Stimulated activated CD8-positive, alpha-beta memory T cell treated with anti-CD3 and anti-CD28 coated beads, Interleukin-7, amount 100 ng/mL, for 1 hour (primary cell): ENCODE results near the gene FGGY.

ENCODE experiments used
- DNase-seq, 2 donors: peaks; one replicate each; pipeline ENCODE4 v3.0.0-alpha.2; 2020; ENCODE audit warnings: low read depth in 2 of 2

FGGY gene

DNA sequence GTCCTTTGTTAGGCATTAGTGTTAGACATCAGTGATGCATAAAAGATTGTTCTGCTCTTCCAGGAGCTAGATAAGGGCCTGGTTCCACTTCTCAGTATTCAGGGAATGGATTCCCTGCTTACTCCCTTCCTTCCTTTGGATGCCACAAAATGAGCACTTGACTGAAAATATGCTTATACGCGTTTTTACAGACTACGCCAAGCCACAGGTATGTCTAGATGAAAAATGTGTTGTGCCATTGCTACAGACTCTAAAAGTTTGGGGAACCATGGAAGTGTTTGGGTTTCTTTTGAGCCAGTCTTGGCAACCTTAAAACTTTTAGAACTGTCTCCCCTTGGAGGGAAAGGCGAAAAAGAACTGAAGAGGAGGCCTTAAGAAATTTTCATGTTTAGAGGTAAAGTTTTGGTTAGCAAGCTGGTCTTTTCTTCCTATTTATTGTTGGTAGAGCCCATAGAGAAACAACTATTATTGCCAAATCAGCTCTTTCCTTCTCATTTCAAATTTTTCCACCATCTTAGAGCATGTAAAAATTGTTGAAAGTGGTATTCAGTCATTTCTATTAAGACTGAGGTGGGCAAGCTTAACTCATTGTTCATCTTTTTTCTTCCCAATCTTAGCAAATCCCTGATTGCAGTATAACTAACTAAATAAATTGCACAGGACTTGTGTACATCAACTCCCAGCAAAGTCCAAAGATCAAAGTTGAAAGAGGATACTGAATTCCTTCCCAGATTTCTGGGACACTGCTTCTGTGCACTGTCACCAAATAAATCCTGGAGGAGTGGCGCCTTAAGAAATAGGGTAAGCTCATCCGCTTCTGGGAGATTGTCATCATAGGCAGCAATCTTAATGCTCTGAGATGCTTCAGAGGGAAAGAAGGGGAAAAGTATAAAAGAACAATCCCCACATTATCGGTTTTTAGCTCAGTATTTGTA, 18.9 kb downstream of the FGGY start:
- DNase-seq: no peak

DNA sequence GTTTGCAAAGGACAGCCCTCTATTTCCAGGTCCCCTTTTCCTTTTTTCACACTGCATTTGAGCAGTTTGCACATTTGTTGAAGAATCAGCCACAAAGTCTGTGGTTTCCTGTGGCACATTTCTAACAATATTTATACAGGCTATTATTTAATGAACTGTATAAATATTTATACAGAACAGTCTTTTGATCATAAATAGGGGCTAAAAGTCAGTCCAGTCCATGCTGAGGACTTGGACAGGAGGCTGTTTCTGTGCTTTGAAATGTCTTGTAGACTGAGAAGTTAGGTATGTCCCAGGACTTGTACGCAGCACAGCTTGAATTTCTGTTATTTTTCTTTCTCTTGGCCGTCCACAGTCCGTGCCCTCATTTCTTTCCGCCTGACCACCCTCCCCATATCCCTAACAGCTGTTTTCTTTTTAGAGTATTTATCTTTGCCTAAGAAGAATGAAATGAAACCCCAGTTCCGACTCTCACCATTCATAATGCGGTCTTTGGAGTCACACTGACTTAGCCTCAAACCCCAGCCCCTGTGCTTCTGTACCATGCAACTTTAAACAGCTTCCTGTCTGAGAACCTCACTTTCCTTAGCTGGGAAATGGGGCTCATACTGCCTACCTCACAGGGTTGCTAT, 19.7 kb downstream of the FGGY start:
- no peak for DNase-seq

DNA sequence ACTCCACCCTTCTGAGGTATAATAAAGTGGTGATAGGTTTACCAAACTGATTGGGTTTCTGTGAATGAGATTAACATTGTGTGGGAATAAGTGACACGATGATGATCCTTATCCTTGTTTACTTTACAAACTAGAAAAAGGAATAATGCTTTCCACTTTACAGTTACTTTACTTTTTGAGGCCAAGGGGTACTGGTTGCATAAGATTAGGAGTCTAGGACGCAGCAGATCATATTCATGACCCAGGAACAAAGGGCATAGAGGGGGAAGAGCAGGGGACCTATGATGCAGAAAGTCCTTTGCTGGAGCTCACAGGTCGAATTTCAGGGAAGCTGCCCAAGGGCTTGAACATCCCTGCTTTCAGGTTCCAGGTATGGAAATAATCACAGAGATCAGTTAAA, 20.4 kb downstream of the FGGY start:
- no peak for DNase-seq

DNA sequence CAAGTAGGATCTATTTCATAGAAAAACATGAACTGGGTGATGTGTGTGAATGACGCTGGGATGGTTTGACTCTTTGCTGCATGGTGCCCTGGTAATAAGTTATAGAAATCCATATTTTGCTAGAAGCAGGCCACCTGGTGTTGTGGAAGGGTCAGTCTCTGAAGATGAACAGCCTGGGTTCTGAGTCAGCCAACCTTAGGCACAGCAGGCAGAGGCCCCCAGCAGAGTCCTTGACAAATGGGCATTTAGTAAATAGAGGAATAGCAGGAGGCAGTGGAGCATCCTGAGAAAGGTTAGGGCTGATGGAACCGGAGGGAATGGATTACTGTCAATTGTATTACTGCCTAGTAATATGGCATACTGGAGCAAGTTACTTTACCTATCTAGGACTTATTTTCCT, 20.9 kb downstream of the FGGY start:
- DNase-seq: no peak

DNA sequence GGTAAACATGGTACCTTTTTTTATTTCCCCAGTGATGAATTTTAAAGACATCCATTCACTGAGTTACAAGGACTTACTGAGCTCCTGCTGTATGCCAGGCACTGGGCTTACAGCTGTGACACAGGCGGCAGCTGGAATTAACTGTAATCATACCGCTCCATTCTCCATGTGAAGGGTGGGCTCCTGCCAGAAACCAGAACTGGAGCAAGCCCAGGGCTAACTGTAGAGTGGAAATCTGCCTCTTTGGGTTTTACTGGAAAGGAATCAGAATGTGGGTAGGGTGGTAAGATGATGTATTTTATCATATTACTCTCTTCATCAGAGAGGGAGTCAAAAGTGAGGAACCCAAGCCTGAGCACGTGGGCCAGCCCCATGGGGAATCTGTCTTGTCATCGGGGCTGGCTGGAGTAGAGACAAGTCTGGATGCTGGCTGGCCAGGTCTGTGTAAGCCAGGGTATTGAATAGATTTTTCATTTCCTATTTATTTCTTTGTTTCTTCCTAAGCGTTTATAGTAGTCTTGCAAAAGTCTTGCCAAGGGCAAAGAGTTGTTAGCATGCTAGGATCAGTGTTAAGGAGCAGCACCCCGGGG, 21.5 kb downstream of the FGGY start:
- no peak for DNase-seq

DNA sequence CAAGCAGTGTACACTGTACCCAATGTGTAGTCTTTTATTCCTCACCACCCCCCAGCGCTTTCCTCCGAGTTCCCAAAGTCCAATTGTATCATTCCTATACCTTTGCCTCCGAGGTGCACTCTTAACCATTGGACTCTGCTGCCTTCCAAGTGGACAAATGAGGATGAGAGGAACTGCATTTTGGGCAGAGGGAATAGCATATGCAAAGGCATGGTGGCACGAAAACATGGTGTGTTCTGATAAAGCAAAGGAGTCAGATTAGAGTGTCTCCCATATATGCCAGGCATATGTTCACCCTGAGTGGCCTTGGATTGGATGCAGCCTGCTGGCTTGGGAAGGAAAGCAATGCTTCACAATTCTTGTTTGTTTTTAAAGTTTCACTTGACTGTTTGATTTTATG, 25.5 kb downstream of the FGGY start:
- DNase-seq: no peak

DNA sequence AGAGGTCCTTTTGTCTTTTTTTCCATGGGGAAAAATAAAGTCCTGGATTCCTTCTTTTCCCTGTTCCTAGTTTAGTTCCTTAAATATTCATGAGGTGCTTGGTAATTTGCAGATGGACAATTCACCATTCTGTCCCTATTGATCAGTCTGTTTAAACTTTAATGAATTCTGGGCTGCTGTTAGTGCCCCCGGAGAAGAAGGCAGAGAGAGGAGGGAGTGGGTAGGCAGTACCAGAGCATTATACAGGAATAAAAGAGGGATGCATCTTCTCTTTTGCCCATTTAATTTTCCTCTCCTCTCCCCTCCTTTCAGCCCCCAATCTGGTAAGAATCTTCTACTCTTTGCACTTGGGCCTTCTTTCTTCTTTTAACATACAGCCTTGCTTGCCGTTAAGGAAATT, 25.9 kb downstream of the FGGY start:
- DNase-seq: no peak

DNA sequence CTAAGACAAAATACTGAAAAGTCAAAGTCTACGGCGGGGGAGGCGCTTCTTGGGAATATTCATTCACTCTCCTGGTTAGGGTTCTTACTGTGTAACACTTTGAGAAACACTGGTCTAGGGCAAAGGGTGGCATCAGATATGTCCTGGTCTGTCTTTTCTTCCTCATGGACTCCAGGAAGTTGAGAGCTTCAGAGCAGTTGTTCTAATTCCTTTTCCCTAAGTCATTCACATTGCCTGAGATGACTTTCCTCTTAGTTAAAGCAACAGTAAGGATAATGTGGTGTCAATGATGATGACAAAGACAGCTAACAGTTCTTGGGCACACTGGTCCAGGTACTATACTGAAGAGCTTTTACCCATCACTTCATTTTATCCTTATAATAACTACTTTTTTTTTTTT, 27.0 kb downstream of the FGGY start:
- DNase-seq: no peak

DNA sequence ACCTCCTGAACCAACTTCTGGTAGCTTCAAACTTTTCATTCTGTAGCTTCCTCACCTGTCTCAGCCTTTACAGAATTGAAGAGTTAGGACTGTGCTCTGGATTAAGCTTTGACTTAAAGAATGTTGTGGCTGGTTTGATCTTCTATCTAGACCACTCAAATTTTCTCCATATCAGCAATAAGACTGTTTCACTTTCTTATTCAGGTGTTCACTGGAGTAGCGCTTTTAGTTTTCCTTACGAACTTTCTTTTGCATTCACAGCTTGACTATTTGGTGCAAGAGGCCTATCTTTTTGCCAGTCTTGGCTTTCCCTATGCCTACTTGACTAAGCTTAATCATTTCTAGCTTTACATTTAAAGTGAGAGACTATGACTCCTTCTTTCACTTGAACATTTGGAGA, 31.5 kb downstream of the FGGY start:
- no peak for DNase-seq

DNA sequence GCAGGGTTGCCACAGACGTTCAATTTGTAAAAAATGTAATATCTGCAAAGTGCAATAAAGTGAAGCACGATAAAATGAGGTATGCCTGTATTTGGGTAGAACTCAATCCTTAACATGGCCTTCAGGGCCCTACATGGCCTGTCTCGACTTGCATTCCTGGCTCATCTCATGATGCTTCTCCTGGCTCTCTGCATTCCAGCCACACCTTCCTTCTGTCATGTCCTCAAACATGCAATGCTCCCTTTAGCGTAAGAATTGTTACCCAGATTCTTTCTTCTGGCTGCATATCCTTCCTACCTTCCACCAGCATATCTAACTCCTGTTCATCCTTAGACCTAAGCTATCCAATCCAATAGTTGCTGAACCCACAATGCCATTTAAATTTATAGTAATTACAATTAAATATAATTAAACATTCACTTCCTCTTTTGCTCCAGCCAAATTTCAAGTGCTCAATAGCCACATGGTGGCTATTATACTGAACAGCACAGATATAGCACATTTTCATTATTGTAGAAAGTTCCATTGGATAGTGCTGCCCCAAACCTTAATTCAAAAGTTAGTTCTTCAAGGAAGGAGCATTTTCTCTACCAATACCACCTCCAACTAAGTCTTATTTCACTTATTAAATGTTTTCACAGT, 32.6 kb downstream of the FGGY start:
- no peak for DNase-seq

DNA sequence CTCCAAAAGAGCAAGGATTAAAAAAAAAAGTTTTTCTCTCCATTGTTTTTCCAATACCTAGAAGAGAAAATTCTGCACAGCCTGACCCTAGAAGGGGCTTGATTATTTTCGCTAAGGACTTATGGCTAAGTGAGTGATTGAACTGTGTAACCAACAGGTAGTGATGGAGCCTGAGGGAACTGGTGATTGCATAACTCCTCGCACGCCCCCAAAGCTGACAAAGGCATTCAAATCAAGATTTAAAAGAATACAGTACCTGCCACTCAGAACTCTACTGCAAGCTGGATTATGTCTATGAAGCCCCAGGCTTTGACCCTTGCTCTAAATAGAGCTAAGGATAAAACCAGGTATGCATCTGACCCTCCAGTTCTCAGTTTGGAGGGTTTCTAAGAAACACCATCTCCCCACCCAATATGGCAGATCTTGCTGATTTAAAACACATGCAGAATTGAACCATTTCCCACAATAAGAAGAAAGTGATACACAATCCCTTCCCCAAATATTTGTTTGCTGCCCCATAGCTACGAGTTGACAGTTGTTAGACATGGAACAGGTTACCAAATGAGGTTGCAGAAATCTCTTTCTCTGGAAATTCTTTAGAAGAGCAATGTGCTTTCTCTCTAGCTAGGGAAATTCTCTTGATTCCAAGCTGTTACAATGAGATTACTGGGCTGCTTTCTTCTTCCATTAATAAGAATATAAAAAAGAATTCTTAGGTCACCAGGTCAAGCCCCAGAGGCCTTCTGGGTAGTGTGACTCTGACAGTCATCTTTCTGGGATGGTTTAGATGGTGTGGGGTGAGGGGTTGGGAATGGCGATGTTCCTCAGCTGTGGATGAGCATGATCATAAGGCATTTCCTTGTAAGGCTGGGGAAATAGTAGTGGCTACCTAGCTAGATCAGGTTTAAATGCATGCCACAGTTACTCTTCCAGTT, 35.1 kb downstream of the FGGY start:
- no peak for DNase-seq

DNA sequence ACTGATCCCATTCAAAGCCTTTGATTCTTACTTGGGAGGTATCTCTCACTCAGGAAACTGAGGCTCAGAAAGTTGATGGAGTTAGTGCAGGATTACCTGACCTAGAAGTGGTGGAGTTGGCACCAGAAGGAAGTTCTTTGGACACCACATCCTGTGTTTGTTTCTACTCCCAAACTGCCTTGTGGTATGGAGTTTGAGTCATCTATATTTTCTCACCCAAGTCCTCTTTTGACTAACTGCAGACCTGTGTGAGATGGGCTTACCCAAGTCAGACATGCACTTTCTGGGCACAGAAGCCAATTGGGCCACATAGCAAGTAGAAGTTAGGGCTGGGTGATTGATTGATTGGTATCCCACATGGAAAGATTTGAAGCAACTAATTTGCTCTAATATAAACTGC, 36.1 kb downstream of the FGGY start:
- DNase-seq: no peak

DNA sequence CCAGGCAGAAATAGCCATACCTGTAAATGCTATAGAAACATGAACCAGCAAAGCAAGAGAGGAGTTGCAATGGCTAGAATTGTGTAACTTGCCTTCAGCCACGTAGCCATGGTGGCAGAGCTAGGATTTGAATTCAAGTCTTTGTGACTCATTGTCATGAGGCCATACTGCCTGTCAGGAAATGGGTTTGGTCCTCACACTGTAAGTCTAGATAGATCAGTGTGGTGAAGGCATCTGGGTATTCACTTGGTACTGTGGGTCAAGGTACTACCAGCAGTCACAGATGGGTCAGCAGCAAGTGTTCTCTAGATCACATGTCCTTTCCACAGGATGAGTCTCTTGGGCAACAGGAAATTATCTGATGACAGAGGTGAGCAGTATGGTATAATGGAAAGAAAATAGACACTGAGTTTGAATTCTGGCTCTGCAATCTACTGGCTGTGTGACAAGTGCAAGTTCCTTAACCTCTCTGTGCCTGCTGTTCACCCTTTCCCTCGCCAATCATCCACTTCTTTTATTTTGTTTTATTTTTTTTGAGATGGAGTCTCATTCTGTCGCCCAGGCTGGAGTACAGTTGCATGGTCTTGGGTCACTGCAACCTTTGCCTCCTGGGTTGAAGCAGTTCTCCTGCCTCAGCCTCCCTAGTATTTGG, 36.9 kb downstream of the FGGY start:
- no peak for DNase-seq

DNA sequence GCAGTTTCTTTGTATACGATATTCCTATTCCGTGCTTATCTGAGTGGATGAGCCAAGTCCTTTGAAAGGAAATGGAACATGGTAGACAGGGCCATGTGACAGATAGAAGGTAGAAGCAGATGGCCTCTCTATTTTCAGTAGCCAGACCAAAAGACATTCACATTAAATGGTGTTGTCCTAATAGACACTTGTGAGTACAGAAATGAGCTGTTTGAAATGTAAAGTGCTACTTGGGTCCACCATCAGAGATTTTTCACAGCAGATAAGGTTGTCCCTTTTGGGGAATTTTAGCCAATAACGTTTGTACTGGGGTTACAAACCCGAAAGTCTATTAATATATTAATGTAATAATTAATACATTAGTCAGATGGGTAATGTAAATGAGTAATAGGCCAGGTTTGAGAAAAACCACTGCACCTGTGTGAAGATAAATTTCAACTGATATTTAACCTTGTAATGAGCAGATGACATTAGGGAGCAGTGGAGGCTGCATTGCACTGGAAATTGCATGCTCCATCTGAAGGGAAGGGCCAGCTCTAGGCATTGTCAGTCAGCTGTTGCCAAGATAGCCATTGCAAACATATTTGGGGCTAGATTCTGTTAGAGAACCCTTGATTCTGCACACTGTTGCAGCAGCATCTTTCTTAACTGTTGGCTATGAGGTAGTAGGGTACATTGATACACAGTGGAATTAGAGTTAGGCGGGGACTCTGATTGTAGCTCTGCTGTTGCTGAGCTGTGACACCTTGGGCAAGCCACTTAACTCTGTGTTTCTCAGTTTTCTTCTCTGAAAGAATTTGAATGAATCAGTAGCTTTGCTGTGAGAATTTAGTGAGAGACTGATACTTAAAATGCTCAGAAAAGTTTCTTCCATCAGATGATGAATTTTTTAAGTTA, 43.8 kb downstream of the FGGY start:
- no peak for DNase-seq

DNA sequence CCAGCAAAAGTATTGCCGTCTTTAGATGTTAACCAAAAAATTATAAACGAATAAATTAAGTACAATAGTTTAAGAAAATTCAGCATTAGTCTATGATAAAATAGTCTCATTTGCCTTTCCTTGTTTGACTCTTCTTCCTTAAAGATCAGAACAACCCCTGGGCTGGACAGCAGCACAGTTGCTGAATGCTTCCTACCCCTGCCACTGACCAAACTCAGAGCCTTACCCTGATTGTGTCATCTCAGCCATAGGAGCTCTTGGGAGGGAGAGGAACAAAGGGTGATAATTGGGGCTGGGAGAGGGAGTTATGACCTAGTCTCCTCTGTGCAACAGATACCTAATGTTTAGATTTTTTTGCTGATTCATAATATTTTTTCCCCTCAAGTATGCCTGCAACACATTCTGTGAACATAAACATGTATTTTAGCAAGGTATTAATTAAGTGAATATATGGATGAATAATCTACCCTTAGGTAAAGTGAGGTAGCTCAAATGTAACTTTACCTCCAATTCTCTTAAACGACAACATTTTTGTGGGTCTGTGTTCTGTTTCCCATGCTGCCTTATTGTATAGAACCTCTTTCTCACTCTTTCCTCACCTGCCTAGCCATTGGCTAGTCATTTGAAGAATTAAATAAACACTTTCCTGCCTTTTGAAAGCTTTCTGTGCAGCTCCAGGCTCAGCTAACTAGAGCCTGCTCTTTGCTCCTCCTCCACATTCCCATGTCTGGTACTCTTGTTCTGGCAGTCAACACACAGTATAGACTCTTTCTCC, 46.1 kb downstream of the FGGY start:
- DNase-seq: no peak

DNA sequence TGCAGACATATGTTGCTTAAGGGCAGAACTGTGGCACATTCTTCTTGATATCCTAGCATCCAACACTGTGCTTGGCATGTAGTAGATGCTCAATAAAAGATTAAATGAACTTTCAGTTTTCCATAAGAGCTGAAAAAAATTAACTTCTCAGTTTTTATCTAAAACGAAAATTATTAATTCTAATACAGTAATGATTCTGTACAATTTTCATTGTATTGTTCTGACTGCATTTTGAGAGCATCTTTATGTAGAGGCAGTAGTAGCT, 46.6 kb downstream of the FGGY start:
- DNase-seq: no peak

DNA sequence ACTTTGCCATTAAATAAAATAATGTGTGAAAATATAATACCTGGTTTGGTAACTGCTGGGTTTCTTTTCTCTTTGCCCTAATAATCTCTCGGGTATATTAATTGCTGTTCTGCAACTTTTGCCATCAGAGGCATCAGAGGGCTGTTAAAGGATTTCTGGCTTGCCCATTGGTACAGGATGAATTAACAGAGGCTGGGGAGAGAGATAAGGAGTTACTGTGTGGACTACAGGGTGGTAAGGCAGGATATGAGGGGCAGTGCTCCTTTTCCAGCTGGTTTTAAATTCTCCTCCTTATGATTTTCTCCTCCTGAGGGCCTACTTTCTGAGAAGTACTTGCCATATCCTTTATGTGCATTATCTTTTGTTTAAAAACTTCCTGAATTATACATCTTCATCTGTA, 48.3 kb downstream of the FGGY start:
- DNase-seq: no peak

DNA sequence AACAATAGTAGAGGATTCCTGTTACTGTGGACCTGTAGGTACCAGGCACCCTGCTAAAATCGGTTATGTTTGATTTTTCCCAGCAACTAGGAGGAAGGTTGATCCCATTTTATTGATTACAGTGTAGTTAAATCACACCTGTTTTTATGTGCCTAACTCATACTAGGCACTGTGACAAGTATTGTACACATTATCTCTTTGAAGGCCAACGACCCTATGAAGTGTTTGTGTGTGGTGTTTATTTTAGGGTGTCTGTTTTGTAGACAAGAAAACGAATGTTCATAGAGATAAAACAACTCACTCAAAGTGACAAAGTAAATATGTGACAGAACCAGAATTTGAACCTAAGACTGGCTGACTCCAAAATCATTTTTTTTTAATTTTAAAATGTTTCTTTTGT, 49.5 kb downstream of the FGGY start:
- DNase-seq: no peak

DNA sequence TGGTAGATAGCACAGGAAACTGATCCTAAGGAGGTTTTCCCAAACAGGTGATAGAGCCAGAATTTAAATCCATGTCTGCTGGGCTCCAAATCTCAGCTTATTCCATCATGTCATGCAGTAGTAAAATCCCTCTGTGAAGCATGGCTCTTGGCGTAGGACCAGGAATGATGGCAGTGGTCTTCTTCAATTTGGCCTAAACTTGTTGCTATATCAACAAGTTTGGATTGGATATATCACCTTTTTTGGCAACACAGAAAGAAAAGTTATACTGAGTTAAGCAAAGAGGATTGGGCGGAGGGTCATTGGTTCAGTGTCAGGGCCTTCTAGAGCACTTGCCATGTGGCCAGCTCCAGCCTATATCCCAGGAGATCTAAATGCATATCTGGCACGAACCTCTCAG, 52.2 kb downstream of the FGGY start:
- DNase-seq: no peak
